Stimulated activated CD4-positive, alpha-beta T cell treated with anti-CD3 and anti-CD28 coated beads, Interleukin-2, amount 100 ng/mL, for 48 hours (primary cell): ENCODE measurements around the gene NFIX.

Source experiments
- DNase-seq, 2 donors: peaks; one replicate each; pipeline ENCODE4 v3.0.0-alpha.2; 2020

NFIX gene

DNA sequence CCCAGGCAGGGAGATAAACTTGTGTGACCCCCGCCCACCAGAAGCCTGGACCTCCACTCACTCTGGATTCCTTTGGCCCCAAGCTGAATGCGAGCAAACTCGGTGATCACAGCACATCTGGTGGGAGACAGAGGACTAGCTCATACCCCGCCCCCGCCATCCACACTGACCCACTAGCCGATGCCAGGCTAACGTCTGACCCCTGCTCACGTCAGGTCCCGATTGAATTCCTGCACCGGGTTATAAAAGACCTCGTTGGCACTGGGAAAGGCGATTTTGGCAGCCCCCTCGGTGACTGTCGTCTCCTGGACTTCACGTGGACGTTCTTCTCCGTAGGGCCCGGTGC lies 120.6 kb downstream of the NFIX start:
- no peak for DNase-seq

DNA sequence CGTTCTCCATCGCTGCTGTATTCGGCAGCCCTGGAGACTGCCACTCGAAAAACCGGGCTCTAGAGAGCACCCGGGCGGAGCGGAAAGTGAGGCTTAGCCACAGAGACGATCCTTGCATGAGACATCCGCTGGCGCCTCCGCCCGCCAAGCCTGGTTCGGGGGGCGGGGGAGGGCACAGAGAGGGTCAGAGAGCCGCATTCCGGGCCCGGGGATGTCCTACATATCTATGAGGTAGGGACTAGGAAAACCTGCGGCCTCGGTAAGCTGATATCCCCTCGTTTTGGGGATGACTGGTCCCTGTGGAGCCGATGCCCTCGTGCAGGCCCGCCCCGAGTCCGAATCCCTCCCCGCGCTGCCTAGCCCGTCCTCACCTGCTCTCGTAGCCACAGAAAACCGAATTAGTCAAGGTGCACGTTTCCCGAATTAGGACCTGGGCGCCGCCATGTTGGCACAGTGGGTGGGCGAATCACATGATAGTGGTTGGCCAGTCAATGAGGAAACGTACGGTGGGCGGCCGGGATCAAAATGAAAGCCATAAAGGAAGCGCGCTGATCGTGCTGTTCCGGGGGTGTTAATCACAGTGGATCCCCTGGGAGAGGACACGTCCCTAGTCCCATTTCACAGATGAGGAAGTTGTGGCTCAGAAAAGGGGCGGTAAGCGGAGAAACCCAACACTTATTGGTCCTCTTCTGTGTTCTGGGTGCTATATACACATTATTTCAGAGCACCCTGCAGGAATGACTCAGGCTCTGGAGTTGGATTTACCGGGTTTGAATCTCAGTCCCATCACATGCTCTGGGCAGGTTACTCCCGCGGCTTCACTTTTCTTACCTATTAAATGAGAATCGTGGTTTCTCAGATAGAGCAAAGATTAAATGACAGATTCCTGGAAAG lies 121.3 kb downstream of the NFIX start, which contains the start of gene TRMT1:
Gene TRMT1 (minus strand): TSS at position 459 of the 894 bp plus-strand sequence. CDS start 341 bp downstream, at position 118.
- DNase-seq: peak; percentile 85 to 93

DNA sequence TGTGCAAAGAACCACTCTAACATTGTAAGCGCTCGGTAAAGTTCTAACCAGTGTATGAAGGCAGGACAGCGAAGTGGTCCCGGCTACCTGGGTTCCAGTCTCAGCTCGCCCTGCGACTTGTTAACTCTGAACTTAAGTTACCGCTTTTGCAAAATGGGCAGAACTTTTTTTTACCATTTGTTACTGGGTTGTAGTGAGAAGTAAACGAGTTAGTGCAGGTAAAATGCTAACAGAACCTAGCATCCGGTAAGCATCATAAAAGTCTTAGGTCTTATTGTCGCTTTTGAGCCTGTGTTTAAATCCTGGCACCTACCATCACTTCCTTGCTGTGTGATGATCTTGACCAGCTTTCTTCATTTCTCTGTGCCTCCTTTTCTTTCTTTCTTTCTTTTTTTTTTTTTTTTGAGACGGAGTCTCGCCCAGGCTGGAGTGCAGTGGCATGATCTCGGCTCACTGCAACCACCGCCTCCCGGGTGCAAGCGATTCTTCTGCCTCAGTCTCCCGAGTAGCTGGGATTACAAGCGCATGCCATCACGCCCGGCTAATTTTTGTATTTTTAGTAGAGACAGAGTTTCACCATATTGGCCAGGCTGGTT lies 122.0 kb downstream of the NFIX start:
- no peak for DNase-seq

DNA sequence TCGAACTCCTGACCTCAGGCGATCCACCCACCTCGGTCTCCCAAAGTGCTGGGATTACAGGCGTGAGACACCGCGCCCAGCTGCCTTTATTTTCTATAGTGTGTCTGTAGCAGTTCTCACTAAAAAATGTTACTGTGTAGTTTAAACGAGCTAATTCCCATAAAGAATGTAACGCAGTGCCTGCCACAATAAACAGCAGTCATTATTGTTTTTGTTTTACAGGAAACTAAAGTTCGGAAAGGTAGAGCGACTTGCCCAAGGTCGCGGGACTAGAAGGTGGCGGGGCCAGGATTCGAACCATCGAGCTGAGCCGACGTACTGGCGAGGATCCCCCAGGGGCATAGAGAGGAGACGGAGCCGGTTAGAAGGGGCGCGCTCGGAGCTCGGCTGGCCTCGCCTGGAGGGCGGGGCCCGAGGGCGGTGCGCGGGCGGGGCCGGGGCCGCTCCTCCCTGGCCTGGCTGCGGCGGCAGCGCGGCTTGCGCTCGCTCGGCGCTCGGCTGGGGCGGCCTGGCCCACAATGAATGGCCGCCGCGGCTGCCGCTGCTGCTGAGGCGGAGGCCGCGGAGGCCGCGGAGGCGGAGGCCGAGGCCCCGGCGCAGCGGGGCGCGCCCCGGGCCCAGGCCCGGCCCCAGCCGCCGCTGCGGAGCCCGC lies 122.6 kb downstream of the NFIX start, which contains the start of gene NACC1:
Gene NACC1 (plus strand): TSS at position 493 of the 652 bp plus-strand sequence. CDS start 16,944 bp downstream, outside the sequence.
- peak; percentile 83 to 91 for DNase-seq

DNA sequence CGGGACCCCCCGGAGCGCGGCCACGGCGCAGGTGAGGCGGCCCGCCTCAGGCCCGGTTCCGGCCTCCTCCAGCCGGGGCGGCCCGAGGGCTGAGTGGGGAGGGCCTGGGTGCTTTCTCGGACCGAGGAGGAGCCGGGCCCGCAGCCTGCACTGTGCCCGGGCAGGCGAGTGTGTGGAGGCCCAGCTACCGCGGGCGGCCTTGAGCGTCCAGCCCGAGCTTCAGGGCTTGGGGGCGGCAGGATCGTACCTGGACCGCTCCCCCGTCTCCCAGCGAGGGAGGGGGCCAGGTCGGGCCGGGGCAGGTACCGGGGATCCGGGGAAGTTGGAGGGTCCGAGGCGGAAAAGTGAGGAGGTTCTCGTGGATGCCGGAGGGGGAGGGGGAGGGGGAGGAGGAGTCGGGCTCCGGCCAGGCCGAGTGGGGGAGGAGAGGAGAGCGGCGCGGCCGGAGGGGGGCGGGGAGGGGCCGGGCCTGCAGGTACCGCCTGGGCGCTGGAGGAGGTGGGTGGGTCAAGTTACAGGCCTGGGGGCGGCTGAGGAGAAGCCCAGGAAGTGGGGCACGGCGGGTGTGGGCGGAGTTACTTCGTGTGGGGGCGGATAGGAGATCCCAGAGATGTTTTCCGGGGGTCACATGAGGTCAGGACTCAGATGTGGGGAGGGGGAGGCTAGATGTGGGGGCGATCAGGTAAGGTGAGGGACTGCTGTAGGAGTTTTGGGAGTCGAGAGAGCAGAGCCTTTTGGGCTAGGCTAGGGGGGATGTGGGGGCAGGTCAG lies 123.3 kb downstream of the NFIX start:
- no peak for DNase-seq

DNA sequence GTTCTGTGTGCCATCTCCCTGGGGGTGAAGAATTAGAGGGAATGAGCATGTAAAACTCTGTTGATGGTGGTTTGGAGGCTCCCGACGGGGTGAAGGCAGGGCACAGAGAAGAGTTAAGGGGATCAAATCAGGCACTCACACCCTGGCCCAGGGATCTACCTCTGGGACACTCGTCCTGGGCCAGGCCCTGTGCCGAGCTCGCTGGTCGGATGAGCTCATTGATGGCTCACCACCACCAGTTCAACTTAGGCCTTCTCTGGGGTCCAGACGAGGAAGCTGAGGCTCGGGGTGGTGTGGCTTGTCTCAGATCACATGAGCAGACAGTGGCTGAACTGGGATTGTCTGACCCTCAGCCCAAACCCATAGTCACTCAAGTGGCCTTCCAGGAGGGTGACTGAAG lies 124.4 kb downstream of the NFIX start:
- DNase-seq: no peak

DNA sequence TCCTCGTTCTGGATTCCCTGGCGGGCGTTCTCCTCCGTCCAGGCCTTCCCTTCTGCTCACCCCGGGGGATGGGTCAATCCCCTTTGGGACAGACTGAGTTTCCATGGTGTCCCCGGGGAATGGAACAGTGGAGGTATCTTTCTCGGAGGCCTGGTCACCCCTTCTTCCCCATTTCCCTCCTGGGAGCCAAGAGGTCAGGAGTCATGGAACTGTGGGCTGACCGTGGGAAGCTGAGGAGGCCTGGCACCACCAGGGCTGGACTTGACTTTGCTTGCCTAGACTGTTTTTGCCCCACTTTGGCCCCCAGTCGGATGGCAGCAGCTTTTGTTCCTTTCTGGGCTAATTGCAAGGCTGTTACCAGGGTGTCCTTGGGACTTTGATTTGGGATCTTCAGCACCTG lies 124.8 kb downstream of the NFIX start:
- no peak for DNase-seq

DNA sequence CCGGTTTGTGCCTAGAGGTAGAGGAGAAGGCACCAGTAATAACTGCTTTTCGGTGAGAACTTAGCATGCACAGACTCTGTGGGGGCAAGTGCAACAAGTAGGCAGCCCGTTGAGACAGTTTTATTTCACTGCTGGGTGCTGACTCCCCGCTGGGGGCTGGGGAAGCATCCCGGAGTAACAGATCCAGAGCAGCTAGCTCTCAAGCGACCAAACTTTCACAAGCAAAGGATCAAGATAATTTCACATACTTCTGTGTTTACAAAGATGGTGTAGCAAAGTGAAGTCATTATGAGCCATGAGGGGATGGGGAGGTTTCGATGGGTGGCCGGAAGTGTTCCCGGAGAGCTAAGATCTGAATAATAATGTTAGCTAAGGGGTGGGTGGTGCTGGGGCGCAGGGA lies 125.5 kb downstream of the NFIX start:
- DNase-seq: no peak

DNA sequence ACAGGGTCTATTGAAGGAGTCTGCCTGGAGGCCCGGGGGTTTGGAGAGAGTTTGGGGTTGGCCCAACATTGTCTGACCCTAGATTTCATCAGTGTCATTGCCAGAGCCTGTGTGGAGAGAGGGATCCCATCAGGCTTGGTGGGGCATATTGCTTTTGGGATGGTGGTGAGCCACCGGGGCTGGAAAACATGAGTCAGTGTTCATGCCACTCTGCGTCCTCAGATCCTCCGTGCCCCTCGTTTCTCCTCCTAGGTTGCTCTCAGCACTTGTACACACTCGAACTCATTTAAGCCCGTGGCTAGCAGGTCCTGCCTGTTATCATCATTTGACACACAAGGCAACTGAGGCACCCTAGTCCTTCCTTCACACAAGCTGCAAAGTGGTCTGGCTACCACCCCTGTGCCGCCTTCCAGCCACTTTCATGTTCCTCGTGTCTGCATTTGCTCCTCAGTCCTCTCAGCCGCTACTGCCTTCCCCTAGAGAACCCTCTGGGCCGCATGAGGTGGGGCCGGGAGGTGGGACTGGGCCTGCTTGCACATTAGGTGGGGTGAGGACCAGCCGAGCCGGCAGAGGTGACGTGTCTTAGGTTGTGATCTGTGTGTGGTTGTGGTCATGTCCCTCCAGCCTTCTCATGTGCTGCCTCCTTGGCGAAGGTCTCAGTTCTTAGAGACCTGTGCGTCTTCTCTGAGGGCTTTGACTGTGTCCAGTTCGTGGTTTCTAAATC lies 126.4 kb downstream of the NFIX start:
- DNase-seq: no peak

DNA sequence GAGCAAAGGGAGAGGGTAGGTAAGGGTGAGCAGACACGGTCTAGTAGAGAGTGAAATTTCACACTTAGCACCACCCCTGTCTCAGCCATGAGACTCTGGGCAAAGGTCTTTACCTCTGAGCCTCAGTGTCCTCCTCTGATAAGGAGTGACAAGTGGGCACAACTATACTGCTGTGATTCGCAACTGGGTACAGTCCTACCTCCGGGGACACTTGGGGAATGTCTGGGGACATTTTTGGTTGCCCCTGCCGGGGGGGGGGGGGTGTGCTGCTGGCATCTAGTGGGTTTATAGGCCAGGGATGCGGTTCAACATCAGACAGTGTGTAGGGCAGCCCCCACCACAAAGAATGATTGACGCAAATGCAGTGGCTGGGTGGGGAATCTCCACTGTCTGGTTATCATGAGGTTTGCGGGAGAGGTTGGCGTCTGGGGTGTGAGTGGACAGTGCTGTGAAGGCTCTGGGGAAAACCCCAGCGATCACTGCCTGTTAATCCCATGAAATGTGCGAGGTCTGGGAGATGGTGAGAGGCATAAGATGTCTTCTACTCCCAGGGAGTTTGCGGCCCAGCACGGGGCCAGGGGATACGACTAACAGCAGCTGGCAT lies 127.1 kb downstream of the NFIX start:
- DNase-seq: no peak

DNA sequence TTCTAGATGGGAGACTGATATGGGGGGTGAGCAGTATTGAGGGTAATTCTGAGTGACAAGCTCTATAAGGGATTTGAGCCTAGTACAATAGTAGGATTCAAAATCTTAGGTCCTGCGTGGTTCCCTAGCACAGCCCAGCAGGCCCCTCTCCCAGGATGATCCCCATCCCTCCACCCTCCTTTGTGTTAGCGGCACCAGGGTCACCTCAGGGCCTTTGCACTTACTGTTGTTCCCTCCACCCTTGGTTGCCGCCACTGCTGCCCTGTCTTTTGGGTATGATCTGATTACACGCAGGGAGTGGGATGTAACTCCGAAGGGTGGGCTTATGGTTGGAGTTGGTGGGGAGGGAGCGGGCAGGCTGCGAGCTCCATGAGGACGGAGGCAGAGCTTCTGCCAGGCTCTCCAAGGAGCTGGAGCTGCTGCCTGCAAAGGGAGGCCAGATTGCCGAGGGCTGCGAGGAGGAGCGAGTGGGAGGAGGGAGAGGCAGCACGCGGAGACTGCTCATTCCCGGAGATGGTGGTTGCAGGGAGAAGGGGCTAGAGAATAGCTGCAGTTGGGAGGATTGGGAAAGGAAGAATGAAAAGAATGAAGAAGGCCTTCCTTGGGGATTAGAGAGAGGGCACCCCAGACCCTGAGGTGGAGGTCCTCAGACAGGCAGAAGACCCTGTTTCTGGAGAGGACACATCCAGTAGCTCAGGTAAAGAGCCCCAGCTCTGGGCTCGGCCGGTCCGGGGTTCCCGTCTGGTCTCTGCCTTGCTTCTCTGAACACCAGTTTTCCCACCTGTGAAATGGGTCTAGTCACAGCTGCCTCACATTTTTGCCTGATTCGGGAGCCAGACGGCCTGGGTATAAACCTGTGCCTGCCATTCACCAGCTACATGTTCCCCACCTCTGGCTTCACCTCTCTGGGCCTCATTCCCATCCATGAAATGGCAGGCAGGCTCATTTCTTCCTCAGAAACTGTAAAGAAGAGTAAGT lies 128.0 kb downstream of the NFIX start:
- no peak for DNase-seq

DNA sequence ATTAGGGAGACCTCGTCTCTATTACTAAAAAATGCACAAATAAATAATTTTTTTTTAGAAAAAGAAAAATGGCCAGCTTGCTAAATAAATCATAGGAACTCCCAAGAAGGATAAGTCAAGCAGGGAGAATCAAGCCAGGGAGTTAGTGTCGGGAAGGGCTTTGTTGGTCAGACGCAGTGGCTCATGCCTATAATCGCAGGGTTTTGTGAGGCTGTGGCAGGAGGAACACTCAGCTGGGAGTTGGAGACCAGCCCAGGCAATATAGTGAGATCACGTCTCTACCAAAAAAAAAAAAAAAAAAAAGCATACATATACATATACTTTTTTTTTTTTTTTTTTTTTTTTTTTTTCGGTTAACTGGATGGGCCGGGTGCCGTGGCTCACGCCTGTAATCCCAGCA lies 131.8 kb downstream of the NFIX start:
- no peak for DNase-seq

DNA sequence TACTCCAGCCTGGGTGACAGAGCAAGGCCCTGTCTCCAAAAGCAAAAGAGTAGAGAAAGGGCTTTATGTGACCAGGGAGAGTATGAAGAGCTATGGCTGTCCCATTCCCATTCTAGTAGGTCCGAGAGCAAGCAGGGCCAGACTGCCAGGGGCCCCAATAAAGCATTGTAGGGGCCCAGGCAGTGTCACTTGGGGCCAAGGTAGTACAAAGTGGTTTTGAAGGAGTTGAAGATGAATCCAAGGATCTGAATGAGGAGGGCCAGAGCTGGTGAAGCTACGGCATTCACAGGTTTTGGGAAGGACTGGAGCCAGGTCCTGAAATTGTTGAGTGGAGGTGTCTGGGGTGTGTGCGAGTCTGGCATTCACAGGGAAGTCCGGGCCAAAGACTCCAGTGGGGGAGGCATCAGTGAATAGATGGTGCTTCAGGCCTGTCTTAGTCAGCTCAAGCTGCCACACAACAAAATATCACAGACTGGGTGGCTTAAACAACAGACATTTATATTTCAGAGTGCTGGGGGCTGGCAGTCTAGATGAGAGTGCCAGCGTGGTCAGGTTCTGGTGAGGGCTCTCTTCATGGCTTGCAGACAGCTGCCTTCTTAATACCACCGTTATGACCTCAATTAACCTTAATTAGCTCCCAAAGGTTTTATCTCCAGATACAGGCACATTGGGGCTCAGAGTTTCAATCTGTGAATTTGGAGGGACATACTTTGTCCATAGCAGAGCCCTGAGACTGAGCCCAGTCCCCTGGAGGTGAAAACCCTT lies 132.7 kb downstream of the NFIX start:
- DNase-seq: no peak

DNA sequence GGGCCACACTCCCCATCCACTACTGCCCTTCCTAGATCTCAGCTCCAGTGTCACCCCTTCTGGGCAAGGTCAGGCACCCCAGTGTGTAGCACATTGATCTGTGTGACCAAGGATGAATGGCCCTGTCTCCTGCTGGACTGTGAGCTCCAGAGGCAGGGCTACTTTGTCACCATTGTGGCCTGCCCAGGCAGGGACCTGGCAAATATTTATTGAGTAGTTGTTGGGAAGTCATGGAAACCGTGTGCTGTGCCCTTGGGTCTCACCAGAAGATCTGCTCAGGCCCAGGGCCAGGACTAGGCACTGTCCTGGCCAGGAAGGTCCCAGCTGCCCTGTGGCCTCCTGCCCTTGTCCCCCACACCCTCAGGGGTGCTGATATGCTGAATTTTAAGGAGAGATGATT lies 133.3 kb downstream of the NFIX start:
- no peak for DNase-seq

DNA sequence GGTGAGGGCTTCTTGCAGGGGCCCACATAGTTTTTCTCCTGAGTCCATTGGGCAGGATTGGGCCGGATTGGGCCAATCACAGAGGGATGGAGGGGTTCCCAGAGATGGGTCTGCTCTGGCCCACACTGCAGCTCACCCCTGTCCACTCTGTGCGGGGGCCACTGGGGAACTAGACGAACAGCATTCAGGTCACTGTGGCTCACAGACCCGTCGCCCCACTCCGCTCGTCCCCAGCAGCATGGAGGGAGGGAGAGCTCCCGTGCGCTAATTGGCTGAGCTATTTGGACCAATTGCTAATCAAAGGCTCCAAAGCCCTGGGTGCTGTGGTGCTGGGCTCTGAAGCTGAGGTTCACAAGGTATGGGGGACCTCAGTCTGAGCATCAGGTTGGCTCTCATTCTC lies 134.1 kb downstream of the NFIX start:
- DNase-seq: no peak

DNA sequence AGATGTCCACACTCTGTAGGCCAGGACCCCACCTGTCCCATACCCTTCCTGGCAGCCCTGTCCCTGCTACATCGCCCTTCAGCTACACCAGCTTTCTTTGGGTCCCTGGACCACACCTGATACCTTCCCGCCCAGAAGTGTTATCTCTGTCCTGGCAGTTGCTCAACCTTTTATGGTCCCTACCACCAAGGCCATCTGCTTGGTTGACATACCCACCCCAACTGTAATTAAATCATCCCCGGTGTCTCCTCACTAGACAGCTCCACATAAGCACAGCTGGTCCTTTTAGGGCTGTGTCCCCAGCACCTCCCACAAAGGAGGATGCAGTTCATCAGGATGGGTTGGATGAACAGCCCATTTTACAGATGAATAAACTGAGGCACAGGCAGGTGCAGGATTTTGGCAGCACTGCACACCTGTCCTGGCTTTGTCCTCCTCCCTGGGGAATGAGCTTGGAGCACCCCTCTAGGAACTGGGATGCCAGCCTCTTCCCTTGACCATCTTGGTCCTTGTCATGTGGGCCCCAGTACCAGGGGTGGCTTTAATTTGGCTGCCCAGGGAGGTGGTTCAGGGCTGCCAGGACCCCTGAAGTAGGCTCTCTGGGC lies 135.7 kb downstream of the NFIX start:
- DNase-seq: no peak

DNA sequence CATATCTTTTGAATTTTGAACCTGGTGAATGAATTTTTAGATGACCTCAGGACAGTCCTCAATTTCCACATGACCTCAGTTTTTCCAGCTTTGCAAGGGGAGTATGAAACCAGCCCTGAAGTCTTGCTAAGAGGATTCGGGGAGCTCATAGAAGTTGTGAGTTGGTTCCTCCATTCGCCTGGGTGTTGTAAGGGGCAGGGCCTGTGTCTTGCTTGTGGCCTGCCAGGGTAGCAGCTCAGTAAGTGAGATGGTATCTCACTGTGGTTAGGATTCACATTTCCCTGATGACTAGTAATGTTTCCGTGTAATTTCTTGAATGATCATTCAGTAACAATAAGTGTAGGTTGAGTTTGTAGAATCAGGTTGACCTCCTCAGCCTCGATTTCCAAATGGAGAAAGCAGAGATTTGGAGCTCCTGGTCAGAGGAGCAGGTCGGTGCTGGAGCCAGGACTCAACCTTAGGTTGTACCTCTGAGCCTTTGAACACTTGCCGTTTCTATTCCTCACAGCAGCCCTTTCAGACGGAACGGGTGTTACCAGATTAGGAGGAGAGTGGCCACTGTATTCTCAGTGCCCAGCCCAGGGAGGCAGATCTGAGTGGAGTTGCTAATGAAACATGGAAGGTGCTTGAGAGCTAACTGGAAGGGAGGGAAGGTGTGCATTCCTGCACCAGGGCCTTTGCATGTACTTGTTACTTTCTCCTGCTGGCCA lies 137.4 kb downstream of the NFIX start:
- peak; percentile 45 to 59 for DNase-seq

DNA sequence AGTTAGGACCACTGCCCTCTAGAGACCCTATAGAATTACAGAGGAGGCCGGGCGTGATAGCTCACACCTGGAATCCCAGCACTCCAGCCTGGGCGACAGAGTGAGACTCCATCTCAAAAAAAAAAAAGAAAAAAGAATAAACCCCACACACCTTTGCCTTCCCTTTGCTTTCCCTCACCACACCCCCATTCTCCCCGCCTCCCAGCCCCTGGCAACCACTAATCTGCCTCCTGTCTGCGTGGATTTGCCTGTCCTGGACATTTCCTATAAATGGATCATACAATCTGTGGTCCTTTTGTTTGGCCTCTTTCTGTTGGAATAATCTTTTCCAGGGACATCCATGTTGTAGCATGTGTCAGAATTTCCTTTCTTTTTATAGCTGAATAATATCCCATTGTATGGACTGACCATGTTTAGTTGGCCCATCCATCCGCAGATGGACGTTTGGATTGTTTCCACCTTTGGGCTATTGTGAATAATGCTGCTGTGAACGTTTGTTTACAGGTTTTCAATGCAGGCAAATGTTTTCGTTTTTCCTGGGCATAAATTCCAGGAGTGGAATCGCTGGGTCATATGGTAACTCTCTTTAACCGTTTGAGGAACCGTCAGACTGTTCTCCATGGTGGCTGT lies 138.1 kb downstream of the NFIX start:
- no peak for DNase-seq
